Measurements from ENCODE around the gene SAC3D1. TPM values are rescaled to one million over a fixed set of nuclear protein-coding genes. Genes with fewer than 3 reads are reported as not detected.

The SAC3D1 gene
- total RNA-seq, 1 experiment from 2014 or later, result 42.1 TPM

Other genes starting within 250 kb of the SAC3D1 start
- 6.2 and 14.8 TPM in 2 replicates for gene MAP4K2, start 238.0 kb upstream of the SAC3D1 start, total RNA-seq (2014; rRNA removed; shearing (Covaris generic); ENCODE audit: low replicate concordance)
- 9.2 and 13.3 TPM in 2 replicates for gene MEN1, start 230.7 kb upstream of the SAC3D1 start, total RNA-seq (2014; rRNA removed; shearing (Covaris generic); ENCODE audit: low replicate concordance)
- gene CDC42BPG, start 196.6 kb upstream of the SAC3D1 start, total RNA-seq (2014; rRNA removed; shearing (Covaris generic); ENCODE audit: low replicate concordance), result 0.07 and 0.36 TPM in 2 replicates
- gene EHD1, start 162.6 kb upstream of the SAC3D1 start, total RNA-seq (2014; rRNA removed; shearing (Covaris generic); ENCODE audit: low replicate concordance), result 62.9 and 64.8 TPM in 2 replicates
- 4.6 and 18.6 TPM in 2 replicates for gene ATG2A, start 124.0 kb upstream of the SAC3D1 start, total RNA-seq (2014; rRNA removed; shearing (Covaris generic); ENCODE audit: low replicate concordance)
- 5.4 and 8.8 TPM in 2 replicates for gene PPP2R5B, start 116.5 kb upstream of the SAC3D1 start, total RNA-seq (2014; rRNA removed; shearing (Covaris generic); ENCODE audit: low replicate concordance)
- gene GPHA2, start 105.3 kb upstream of the SAC3D1 start, total RNA-seq (2014; rRNA removed; shearing (Covaris generic); ENCODE audit: low replicate concordance), result not detected in 2 replicates
- gene MAJIN, start 69.1 kb upstream of the SAC3D1 start, total RNA-seq (2014; rRNA removed; shearing (Covaris generic); ENCODE audit: low replicate concordance), result not detected in 2 replicates
- 1.3 TPM in 1 of 2 replicates, not detected in the other for gene BATF2, start 44.2 kb upstream of the SAC3D1 start, total RNA-seq (2014; rRNA removed; shearing (Covaris generic); ENCODE audit: low replicate concordance)
- 170 and 249 TPM in 2 replicates for gene ARL2, start 27.1 kb upstream of the SAC3D1 start, total RNA-seq (2014; rRNA removed; shearing (Covaris generic); ENCODE audit: low replicate concordance)
- 11.2 and 18.5 TPM in 2 replicates for gene SNX15, start 13.8 kb upstream of the SAC3D1 start, total RNA-seq (2014; rRNA removed; shearing (Covaris generic); ENCODE audit: low replicate concordance)
- gene NAALADL1, start 17.3 kb downstream of the SAC3D1 start, total RNA-seq (2014; rRNA removed; shearing (Covaris generic); ENCODE audit: low replicate concordance), result not detected in 2 replicates
- gene CDCA5, start 42.8 kb downstream of the SAC3D1 start, total RNA-seq (2014; rRNA removed; shearing (Covaris generic); ENCODE audit: low replicate concordance), result 42.5 and 43.5 TPM in 2 replicates
- gene ZFPL1, start 43.0 kb downstream of the SAC3D1 start, total RNA-seq (2014; rRNA removed; shearing (Covaris generic); ENCODE audit: low replicate concordance), result 70.2 and 88.7 TPM in 2 replicates
- gene VPS51, start 55.0 kb downstream of the SAC3D1 start, total RNA-seq (2014; rRNA removed; shearing (Covaris generic); ENCODE audit: low replicate concordance), result 60.9 and 117 TPM in 2 replicates
- 3.5 and 10.9 TPM in 2 replicates for gene TM7SF2, start 70.7 kb downstream of the SAC3D1 start, total RNA-seq (2014; rRNA removed; shearing (Covaris generic); ENCODE audit: low replicate concordance)
- 12.0 and 14.4 TPM in 2 replicates for gene ZNHIT2, start 76.5 kb downstream of the SAC3D1 start, total RNA-seq (2014; rRNA removed; shearing (Covaris generic); ENCODE audit: low replicate concordance)
- 283 and 364 TPM in 2 replicates for gene FAU, start 80.9 kb downstream of the SAC3D1 start, total RNA-seq (2014; rRNA removed; shearing (Covaris generic); ENCODE audit: low replicate concordance)
- 74.4 and 79.4 TPM in 2 replicates for gene MRPL49, start 81.1 kb downstream of the SAC3D1 start, total RNA-seq (2014; rRNA removed; shearing (Covaris generic); ENCODE audit: low replicate concordance)
- gene SYVN1, start 93.3 kb downstream of the SAC3D1 start, total RNA-seq (2014; rRNA removed; shearing (Covaris generic); ENCODE audit: low replicate concordance), result 0.91 and 18.3 TPM in 2 replicates
- gene SPDYC, start 129.0 kb downstream of the SAC3D1 start, total RNA-seq (2014; rRNA removed; shearing (Covaris generic); ENCODE audit: low replicate concordance), result not detected in 2 replicates
- gene CAPN1, start 140.7 kb downstream of the SAC3D1 start, total RNA-seq (2014; rRNA removed; shearing (Covaris generic); ENCODE audit: low replicate concordance), result 99.3 and 167 TPM in 2 replicates
- 4.6 and 8.9 TPM in 2 replicates for gene POLA2, start 220.8 kb downstream of the SAC3D1 start, total RNA-seq (2014; rRNA removed; shearing (Covaris generic); ENCODE audit: low replicate concordance)

Data from MG63 (cell line).